ENCODE data around the gene IL4I1. TPM values are rescaled to one million over a fixed set of nuclear protein-coding genes. Genes with fewer than 3 reads are reported as not detected.

IL4I1 gene
- polyA plus RNA-seq, 1 donor (not counting 4 experiments of a cell fraction or from before 2014, with no cell fraction given): 0.13 TPM

- no peak overlapping the region for H3K9ac ChIP-seq (ENCODE audit: control insufficient read depth, extremely low read depth, insufficient read depth, low read length)
- no peak overlapping the region for H2AFZ ChIP-seq (ENCODE audit: control insufficient read depth, low read length)
- no peak for TF ChIP-seq CTCF (optimal IDR thresholded peaks at IDR 0.05 in 1 of 3, IDR thresholded peaks at IDR 0.05 in 1 of 3, conservative IDR thresholded peaks at IDR 0.05 in 1 of 3; ENCODE audit: extremely low read depth in 1 of 3, insufficient read depth in 2 of 3, low read length in 3 of 3)
- TF ChIP-seq EZH2 (IDR thresholded peaks at IDR 0.05; ENCODE audit: low read length): no peak
- H3K79me2 ChIP-seq (ENCODE audit: control insufficient read depth, insufficient read depth, low read length): peaks cover 6% of the 10 kb centered on the region
- dilution Hi-C loops (cut with MboI; ENCODE audit: extremely low pct_ligation_motif_present, low sequenced_read_pairs): no loop called here
- no peak overlapping the region for H3K4me3 ChIP-seq (ENCODE audit: control insufficient read depth in 2 of 3, extremely low read depth in 1 of 3, insufficient read depth in 2 of 3, low read depth in 1 of 3, low read length in 3 of 3)
- FAIRE-seq (no peak), DNase-seq (ENCODE audit: low read depth, low spot score) (no peak)
- no peak overlapping the region for H3K27ac ChIP-seq (ENCODE audit: control insufficient read depth, insufficient read depth, low read length)
- H3K9me1 ChIP-seq (ENCODE audit: control insufficient read depth, extremely low read depth, insufficient read depth, low read length): no peaks in the 10 kb centered on the region
- no peaks in the 10 kb centered on the region for H3K9me3 ChIP-seq (ENCODE audit: control insufficient read depth, low read depth, low read length)
- H3K4me2 ChIP-seq (ENCODE audit: control insufficient read depth, extremely low read depth, insufficient read depth, low read depth, low read length): no peak overlapping the region
- H3K27me3 ChIP-seq (ENCODE audit: control insufficient read depth, extremely low read depth, insufficient read depth, low read length): no peaks in the 10 kb centered on the region
- H4K20me1 ChIP-seq (ENCODE audit: control insufficient read depth, extremely low read depth, insufficient read depth, low read length): peaks cover 8% of the 10 kb centered on the region
- H3K4me1 ChIP-seq (ENCODE audit: control insufficient read depth, extremely low read depth, insufficient read depth, low read length): no peaks in the 10 kb centered on the region
- H3K36me3 ChIP-seq (ENCODE audit: control insufficient read depth in 2 of 2, extremely low read depth in 1 of 2, insufficient read depth in 2 of 2, low read length in 2 of 2): peaks cover 21 to 36% of the 10 kb centered on the region in 2 experiments
These were observed 13.5 kb upstream of the IL4I1 start for GRCh38 chr19:49910179-49910578.

- no peaks in the 10 kb centered on the region for H3K9me3 ChIP-seq (ENCODE audit: control insufficient read depth, low read depth, low read length)
- DNase-seq (ENCODE audit: low read depth, low spot score) (no peak), FAIRE-seq (no peak)
- H3K4me3 ChIP-seq (ENCODE audit: control insufficient read depth in 2 of 3, extremely low read depth in 1 of 3, insufficient read depth in 2 of 3, low read depth in 1 of 3, low read length in 3 of 3): no peak overlapping the region
- H3K27me3 ChIP-seq (ENCODE audit: control insufficient read depth, extremely low read depth, insufficient read depth, low read length): no peaks in the 10 kb centered on the region
- no peak overlapping the region for H2AFZ ChIP-seq (ENCODE audit: control insufficient read depth, low read length)
- no peaks in the 10 kb centered on the region for H3K4me1 ChIP-seq (ENCODE audit: control insufficient read depth, extremely low read depth, insufficient read depth, low read length)
- H3K9ac ChIP-seq (ENCODE audit: control insufficient read depth, extremely low read depth, insufficient read depth, low read length): no peak overlapping the region
- no peak overlapping the region for H3K4me2 ChIP-seq (ENCODE audit: control insufficient read depth, extremely low read depth, insufficient read depth, low read depth, low read length)
- H4K20me1 ChIP-seq (ENCODE audit: control insufficient read depth, extremely low read depth, insufficient read depth, low read length): peaks cover 6% of the 10 kb centered on the region
- H3K36me3 ChIP-seq (ENCODE audit: control insufficient read depth in 2 of 2, extremely low read depth in 1 of 2, insufficient read depth in 2 of 2, low read length in 2 of 2): peaks cover 16 to 28% of the 10 kb centered on the region in 2 experiments
- H3K27ac ChIP-seq (ENCODE audit: control insufficient read depth, insufficient read depth, low read length): no peak overlapping the region
- no peak for TF ChIP-seq EZH2 (IDR thresholded peaks at IDR 0.05; ENCODE audit: low read length)
- no peak for TF ChIP-seq CTCF (optimal IDR thresholded peaks at IDR 0.05 in 1 of 3, IDR thresholded peaks at IDR 0.05 in 1 of 3, conservative IDR thresholded peaks at IDR 0.05 in 1 of 3; ENCODE audit: extremely low read depth in 1 of 3, insufficient read depth in 2 of 3, low read length in 3 of 3)
- peaks cover 2% of the 10 kb centered on the region for H3K79me2 ChIP-seq (ENCODE audit: control insufficient read depth, insufficient read depth, low read length)
- dilution Hi-C loops (cut with MboI; ENCODE audit: extremely low pct_ligation_motif_present, low sequenced_read_pairs): no loop called here
- H3K9me1 ChIP-seq (ENCODE audit: control insufficient read depth, extremely low read depth, insufficient read depth, low read length): no peaks in the 10 kb centered on the region
These were observed 12.1 kb upstream of the IL4I1 start for GRCh38 chr19:49908480-49909420.

Data from keratinocyte (primary cell).